ENCODE data around the gene EP400.

Gene EP400

DNA sequence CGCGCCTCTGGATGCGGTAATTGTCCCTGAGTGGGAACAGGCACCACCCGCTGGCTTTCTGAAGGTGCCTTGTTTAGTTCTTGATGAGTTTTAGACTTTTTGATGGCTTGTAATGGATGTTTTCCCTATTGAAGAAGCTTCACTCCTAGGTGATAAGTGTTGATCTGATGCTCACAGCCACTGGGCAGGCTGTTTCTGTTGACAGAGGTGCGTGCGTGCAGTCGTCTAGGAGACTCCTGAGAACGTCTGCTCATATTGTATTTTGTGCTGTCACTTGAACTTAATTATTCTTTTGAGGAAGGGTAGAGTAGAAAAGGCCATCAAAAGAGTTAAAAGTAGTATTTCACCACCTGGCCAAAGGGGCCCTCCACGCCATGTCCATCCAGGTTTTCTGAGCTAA, 70.5 kb downstream of the EP400 start:
- DNase-seq: no peak

GRCh38 chr12:132021031-132021871, 71.5 kb downstream of the EP400 start:
- no peak for DNase-seq

DNA sequence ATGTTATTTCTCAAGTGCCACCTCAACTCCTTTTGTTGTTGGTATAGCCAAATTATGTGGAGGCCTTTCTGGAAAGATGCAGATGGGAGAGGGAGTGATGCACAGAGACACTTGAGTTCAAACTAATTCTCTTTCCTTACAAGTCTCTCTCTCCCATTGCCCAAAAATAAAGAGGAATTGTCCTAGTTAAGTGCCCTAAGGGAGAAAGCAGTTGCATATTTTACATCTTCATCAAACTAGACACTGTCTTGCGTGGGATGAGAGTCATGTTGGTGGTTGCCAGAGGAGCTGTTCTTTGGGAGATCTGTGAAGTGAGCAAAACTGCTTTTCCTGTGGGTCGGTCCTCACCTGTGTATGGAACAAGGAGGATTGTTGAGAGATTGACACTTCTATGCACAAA, 72.2 kb downstream of the EP400 start:
- DNase-seq: no peak

GRCh38 chr12:132023658-132024057, 73.9 kb downstream of the EP400 start:
- DNase-seq: no peak

GRCh38 chr12:132024758-132025157, 75.0 kb downstream of the EP400 start:
- DNase-seq: no peak

DNA sequence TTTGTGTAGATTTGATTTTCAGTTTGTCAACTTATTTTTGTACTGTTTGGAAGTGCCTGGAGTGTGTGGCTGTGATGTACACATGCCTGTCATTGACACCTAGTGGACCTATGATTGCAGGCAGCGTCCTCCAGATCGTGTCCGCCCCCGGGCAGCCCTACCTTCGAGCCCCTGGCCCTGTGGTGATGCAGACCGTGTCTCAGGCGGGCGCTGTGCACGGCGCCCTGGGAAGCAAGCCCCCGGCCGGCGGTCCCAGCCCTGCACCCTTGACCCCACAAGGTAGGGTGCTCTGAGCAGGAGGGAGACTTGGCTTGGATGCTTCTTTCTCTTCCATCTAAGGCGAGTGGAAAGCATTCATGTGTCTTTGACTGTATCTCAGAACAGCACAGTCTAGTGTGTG, 75.8 kb downstream of the EP400 start:
- DNase-seq: no peak

DNA sequence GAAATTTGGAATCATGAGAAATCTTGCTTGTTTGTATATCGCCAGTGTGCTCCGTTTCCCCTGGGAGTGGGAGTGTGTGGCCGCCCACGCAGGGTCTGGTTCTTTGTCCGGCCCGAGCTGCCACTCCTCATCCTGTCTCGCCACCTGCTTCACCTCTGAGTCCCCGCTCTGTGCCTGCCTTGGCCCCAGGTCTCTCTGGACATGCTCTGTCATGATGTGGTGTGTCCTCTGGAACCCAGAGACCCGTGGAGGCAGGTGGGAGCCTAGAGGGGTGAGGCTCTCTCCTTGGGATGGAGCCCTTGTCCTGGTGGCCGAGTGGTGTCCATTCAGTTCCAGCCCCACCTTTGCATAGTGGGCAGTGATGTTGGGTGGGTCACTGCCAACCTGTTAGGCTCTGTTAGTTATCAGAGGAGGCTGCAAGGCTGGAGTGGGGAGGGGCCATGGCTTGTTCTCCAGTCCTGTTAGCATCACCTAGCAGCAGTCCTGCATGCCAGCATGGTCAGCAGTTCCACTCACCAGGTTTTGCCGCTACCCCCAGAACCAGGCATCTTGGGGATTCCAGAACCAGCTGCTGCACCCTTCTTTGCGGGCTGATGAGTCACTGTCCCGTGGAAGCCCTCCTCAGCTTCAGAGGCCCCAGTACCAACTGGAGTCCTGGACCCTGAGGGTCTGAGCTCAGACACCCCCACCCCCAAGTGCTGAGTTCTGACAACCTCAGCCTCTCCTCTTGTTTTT, 76.5 kb downstream of the EP400 start:
- no peak for DNase-seq

DNA sequence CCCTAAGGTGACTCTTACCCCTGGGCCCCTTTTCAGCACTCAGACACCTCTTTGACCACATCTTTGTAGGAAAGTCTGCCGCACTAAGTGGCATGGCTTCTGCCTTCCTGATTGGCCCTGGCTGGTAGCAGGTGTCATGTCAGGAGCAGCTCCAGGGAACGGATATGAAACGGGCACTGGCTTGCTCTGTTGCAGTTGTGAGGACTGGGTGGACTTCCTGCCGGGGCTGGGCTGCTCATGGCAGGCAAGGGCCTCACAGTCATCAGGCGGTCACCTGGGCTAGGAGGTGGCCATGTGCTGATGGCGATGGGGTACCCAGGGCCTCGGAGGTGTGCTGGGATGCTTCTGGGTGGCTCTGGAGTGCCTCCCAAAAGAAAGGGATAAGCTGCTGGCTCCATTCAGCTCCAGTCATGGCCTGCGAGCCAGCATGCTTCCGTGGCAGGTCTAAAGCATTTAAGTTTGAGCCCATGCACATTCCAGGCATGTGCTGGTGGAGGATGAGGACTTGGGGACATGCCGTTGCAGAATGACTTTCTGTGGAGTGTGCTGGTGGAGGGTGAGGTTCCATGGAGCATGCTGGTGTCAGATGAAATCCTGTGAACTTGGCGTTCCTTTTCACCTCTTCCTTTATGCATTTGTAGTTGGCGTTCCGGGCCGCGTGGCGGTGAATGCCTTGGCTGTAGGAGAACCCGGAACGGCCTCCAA, 77.2 kb downstream of the EP400 start:
- no peak for DNase-seq

- no peak for DNase-seq
These were observed 77.9 kb downstream of the EP400 start for GRCh38 chr12:132027636-132028035.

DNA sequence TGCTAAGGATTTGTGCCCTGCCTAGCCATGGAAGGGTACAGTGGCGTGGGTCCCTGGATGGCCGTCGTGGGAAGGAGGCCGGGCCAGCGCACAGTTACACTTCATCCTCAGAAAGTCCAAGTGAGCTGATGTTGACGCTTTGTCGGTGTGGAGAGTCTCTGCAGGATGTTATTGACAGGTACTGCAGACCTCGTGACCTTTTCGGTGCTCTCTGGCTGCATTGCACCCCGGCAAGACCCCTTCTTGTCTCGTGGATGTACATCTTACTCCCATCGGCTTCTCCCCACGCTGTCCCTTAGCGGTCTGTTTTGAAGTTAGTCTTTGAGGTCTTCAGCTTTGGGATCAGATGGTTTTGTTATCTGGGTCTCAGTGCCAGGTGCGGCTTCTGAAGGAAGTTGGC, 78.4 kb downstream of the EP400 start:
- DNase-seq: no peak

DNA sequence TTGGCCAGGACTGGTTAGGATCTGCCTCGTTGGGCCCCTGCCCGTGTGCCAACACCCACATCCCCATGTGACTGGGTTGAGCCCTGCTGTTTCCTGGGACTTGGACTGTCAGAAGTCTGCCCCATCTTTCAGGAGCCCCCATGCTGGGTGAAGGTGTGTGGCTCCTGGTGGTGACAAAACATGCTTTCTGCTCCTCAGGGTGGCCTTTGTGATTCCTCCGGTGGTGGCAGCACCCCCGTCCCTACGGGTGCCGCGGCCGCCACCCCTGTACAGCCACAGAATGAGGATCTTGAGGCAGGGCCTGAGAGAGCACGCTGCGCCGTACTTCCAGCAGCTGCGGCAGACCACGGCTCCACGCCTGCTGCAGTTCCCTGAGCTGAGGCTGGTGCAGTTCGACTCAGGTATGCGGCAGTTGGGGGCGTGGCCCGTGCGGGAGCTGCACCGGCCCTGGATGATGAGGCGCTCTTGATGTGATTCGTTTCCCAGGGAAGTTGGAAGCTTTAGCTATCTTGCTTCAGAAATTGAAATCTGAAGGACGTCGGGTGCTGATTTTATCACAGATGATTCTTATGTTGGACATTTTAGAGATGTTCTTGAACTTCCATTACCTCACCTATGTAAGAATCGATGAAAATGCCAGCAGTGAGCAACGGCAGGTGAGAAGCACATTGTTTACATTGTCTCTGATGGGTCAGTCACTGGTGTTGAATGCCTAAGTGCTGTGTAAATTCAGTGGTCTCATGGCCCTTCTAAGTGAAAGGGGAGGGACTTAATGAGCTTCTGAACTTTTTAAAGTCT, 80.0 kb downstream of the EP400 start:
- no peak for DNase-seq

DNA sequence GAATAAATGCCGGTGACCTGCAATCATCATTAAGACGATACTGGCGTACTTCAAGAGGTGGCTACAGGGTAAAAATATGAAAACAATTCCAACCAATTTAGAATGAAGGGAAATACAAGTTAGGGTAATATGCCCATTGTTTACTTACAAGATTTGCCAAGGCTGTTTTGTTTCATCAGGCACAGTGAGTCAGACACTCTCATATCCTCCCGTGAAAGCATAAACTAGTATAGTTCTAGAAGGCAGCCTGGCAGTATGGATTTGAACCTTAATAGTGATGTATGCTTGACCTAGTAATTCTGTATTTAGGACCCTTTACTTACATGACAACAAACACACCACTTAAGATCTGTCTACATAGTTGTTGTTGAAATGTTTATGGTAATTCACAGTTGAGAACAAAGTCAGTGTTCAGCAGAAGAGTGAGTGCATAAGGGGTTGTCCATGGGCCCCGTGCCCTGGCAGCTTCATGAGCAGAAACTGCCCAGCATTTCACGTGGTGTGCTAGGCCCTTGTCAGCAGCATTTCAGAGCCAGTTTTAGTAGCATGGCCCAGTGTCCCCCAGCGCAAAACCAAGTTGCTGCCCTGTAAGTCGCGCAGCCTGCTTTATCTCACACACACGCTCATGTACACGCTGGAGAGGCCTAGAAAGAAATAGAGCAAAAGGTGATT, 80.8 kb downstream of the EP400 start:
- no peak for DNase-seq

DNA sequence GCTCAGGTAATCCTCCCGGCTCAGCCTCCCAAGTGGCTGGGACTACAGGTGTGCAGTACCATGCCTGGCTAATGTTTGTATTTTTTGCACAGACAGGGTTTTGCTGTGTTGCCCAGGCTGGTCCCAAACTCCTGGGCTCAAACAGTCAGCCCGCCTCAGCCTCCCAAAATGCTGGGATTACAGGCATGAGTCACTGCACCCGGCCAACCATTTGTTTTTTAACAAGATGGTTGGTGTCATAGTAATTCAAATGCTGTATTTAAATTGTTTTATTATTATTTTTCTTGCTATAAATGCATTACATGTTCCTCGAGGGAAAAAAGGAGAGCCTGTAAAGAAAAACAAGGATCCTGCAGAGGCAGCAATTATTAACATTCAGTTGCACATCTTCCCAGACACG, 83.9 kb downstream of the EP400 start:
- no peak for DNase-seq

DNA sequence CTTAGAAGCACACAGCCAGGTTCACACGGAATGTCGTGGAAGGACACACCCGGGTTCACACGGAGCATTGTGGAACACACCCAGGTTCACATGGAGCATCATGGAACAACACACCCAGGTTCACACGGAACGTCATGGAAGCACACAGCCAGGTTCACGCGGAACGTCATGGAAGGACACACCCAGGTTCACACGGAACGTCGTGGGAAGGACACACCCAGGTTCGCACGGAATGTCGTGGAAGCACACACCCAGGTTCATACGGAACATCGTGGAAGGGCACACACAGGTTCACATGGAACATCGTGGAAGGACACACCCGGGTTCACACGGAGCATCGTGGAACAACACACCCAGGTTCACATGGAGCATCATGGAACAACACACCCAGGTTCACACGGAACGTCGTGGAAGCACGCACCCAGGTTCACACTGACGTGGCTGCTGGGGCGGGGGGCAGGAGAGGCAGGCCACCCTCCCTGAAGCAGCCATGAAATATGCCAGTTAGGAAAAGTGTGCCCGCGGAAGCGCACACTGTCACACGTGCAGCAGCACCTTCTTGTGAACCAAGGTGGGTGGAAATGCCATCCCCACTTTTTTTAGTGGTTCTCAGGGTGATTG, 86.4 kb downstream of the EP400 start:
- DNase-seq: no peak

- DNase-seq: no peak
These were observed 91.3 kb downstream of the EP400 start for GRCh38 chr12:132040906-132041606.

DNA sequence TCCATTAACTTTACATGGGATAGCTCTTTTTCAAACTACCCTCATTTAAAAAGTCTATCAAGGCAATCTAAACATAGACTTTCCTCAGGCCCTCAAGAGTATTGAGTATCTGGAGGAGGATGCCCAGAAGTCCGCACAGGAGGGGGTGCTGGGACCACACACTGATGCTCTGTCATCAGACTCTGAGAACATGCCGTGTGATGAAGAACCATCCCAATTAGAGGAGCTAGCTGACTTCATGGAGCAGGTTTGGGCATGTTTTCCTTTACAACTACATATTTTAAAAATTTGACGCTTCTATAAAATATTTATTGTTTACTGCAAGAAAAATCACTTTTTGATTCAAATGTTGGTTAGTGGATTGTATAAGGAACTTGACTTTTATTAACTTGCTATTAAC, 93.5 kb downstream of the EP400 start:
- no peak for DNase-seq

DNA sequence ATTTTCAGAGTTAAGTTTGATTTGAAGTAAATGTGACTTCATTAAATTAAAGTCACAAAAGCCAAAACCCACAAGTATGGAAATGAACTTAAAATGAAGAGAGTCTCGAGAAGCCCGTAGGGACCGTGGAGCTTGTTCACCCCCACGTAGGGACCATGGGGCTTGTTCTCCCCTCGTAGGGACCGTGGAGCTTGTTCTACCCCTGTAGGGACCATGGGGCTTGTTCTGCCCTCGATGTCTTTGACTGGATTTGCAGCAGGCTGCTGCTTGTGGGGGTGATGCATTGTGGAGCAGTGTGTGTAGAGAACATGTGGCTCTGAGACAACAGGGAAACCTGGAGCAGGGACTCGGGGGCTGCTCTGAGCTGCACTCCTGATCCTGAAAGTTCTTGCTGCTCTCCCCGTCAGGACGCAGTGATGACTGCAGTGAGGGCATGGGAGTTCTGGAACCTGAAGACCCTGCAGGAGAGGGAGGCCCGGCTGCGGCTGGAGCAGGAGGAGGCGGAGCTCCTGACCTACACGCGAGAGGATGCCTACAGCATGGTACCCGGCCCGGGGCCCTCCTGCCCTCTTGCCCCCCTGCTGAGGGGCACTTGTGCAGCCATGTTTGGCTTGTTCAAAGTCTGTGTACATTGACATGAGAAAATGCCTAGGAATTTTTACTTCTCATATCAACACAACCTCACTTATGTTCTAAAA, 94.2 kb downstream of the EP400 start:
- DNase-seq: no peak

DNA sequence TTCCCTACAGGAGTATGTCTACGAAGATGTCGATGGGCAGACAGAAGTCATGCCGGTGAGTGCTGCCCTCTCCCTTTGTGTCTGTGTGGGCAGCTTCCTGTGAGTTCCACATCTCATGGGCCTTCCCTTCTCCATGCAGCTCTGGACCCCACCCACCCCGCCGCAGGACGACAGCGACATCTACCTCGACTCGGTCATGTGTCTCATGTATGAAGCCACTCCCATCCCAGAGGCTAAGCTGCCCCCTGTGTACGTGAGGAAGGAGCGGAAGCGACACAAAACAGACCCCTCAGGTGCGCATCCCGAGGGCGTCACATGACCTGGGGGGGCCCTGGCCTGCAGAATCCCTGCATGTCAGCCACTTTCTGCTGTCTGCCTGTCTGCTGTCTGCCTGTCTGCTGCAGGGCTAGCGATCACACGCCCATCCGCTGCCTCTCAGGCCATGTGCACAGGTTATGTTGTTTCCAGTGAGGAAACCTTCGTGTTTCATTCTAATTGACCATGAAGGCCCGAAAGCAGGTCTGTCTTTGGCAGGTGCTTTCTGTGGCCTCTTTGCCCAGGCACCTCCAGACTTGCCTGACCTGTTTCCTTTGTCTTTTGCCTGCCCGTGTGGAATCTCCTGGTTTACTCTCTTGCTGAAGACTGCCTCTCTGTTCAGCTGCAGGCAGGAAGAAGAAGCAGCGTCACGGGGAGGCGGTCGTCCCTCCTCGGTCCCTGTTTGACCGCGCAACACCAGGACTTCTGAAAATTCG, 95.1 kb downstream of the EP400 start:
- no peak for DNase-seq

- no peak for DNase-seq
These were observed 96.0 kb downstream of the EP400 start for GRCh38 chr12:132045751-132046150.

GRCh38 chr12:132046561-132046960, 96.8 kb downstream of the EP400 start:
- DNase-seq: no peak
